Measurements from ENCODE around the gene ALDH1A3. TPM values are rescaled to one million over a fixed set of nuclear protein-coding genes. Genes with fewer than 3 reads are reported as not detected.

ALDH1A3 gene
- total RNA-seq, 1 donor from 2014 or later = 27.1 TPM

- DNase-seq (ENCODE audit: extremely low read depth, low read depth, low spot score) = no peak
Measured at GRCh38 chr15:100900795-100901169, 21.2 kb downstream of the ALDH1A3 start.

GRCh38 chr15:100901296-100901695 is 21.7 kb downstream of the ALDH1A3 start:
- no peak for DNase-seq (ENCODE audit: extremely low read depth, low read depth, low spot score)

- DNase-seq (ENCODE audit: extremely low read depth, low read depth, low spot score) = no peak
Measured at GRCh38 chr15:100901702-100902435, 22.2 kb downstream of the ALDH1A3 start.

- peak; percentile 67 for DNase-seq (ENCODE audit: extremely low read depth, low read depth, low spot score)
Measured at GRCh38 chr15:100902436-100903167, 23.0 kb downstream of the ALDH1A3 start.

GRCh38 chr15:100903168-100903554 is 23.5 kb downstream of the ALDH1A3 start:
- no peak for DNase-seq (ENCODE audit: extremely low read depth, low read depth, low spot score)

GRCh38 chr15:100905850-100906249 is 26.2 kb downstream of the ALDH1A3 start:
- no peak for DNase-seq (ENCODE audit: extremely low read depth, low read depth, low spot score)

GRCh38 chr15:100908466-100908865 is 28.8 kb downstream of the ALDH1A3 start:
- DNase-seq (ENCODE audit: extremely low read depth, low read depth, low spot score) = no peak

GRCh38 chr15:100909565-100909964 is 29.9 kb downstream of the ALDH1A3 start:
- no peak for DNase-seq (ENCODE audit: extremely low read depth, low read depth, low spot score)

- DNase-seq (ENCODE audit: extremely low read depth, low read depth, low spot score) = no peak
Measured at GRCh38 chr15:100909989-100910955, 30.6 kb downstream of the ALDH1A3 start.

- no peak for DNase-seq (ENCODE audit: extremely low read depth, low read depth, low spot score)
Measured at GRCh38 chr15:100911086-100911485, 31.5 kb downstream of the ALDH1A3 start.

GRCh38 chr15:100913961-100914360 is 34.3 kb downstream of the ALDH1A3 start:
- DNase-seq (ENCODE audit: extremely low read depth, low read depth, low spot score) = no peak

- no peak for DNase-seq (ENCODE audit: extremely low read depth, low read depth, low spot score)
Measured at GRCh38 chr15:100914876-100915275, 35.2 kb downstream of the ALDH1A3 start.

GRCh38 chr15:100918034-100918689 is 38.5 kb downstream of the ALDH1A3 start:
- no peak for DNase-seq (ENCODE audit: extremely low read depth, low read depth, low spot score)

GRCh38 chr15:100918690-100919480 is 39.3 kb downstream of the ALDH1A3 start, which contains the start of gene LRRK1:
Gene LRRK1, plus strand, starts transcription at chr15:100919357. Its CDS starts 5,276 bp downstream, at chr15:100924633.
- DNase-seq (ENCODE audit: extremely low read depth, low read depth, low spot score) = no peak

GRCh38 chr15:100919481-100920405 is 40.1 kb downstream of the ALDH1A3 start:
- DNase-seq (ENCODE audit: extremely low read depth, low read depth, low spot score) = no peak

GRCh38 chr15:100920516-100921135 is 41.0 kb downstream of the ALDH1A3 start:
- no peak for DNase-seq (ENCODE audit: extremely low read depth, low read depth, low spot score)

- DNase-seq (ENCODE audit: extremely low read depth, low read depth, low spot score) = no peak
Measured at GRCh38 chr15:100922192-100923040, 42.8 kb downstream of the ALDH1A3 start.
